ENCODE results near the gene SFMBT2. TPM values are rescaled to one million over a fixed set of nuclear protein-coding genes. Genes with fewer than 3 reads are reported as not detected.
A peak's percentile ranks its signal among the peaks of the same experiment; 100 is the strongest.

SFMBT2 gene
- 1 to 10 TPM; 1.6 to 3.4 TPM for total RNA-seq

- peaks cover 51% of the 10 kb centered on the region for H3K4me1 ChIP-seq
- peak within 1 kb of the TSS; percentile 56 to 73 for H3K4me3 ChIP-seq
- DNase-seq = peak; percentile 50 to 64 (median 58)
- intact Hi-C loops (cut with DNase I) = no loop called here
- ATAC-seq = peak; percentile 66
- TF ChIP-seq CTCF (IDR thresholded peaks at IDR 0.05) (peak in 1 of 7 experiments; percentile 22), POLR2A (IDR thresholded peaks at IDR 0.05) (no peak)
- peak within 1 kb of the TSS in 3 of 4 donors; percentile 34 to 66 (median 54) for H3K27ac ChIP-seq
- no peaks in the 10 kb centered on the region for H3K27me3 ChIP-seq
- no peaks in the 10 kb centered on the region for H3K36me3 ChIP-seq (replicated peaks in 1 of 2; ENCODE audit: insufficient read depth in 1 of 2, low read depth in 2 of 2)
- no peaks in the 10 kb centered on the region for H3K9me3 ChIP-seq
- WGBS, 2 donors = 0 to 2% methylated on average over 44 to 66 of the region's 66 CpGs
Measured at GRCh38 chr10:7410862-7411670, at the start of gene SFMBT2. TSS of gene SFMBT2 (minus strand) at chr10:7411034. CDS start at chr10:7381898, 29,136 bp downstream.

DNA sequence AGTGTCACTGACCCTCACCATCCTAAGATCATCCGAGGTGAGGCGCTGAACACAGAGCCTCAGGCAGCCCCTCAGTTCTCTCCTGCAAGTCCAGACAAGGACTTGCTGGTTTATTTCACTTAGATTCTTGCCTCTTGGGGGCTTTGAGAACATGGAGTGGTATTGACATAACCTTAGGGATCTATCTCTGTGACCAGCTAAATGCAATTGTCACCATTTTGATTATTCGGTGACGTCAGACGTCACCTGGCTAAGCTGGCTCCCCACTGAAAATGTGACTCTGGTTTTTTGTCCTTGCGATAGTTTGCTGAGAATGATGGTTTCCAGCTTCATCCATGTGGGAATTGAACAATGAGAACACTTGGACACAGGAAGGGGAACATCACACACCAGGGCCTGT is 49.2 kb upstream of the SFMBT2 start:
- Histone ChIP-seq H3K4me3 (no peak overlapping the region), H3K27me3 (no peaks in the 10 kb centered on the region), H3K9me3 (no peaks in the 10 kb centered on the region), H3K36me3 (replicated peaks in 1 of 2; ENCODE audit: insufficient read depth in 1 of 2, low read depth in 2 of 2) (no peaks in the 10 kb centered on the region), H3K27ac (no peak overlapping the region), H3K4me1 (no peaks in the 10 kb centered on the region)
- TF ChIP-seq POLR2A (IDR thresholded peaks at IDR 0.05) (no peak), CTCF (IDR thresholded peaks at IDR 0.05) (no peak)
- no peak for ATAC-seq
- WGBS, 2 donors = 56 to 66% methylated on average over 4 to 6 of the region's 6 CpGs
- no peak for DNase-seq
- intact Hi-C loops (cut with DNase I) = no loop called here

- no peak for ATAC-seq
- H3K9me3 ChIP-seq = no peaks in the 10 kb centered on the region
- WGBS, 2 donors = 52 to 55% methylated on average over 2 of the region's 2 CpGs
- no peaks in the 10 kb centered on the region for H3K4me1 ChIP-seq
- no peaks in the 10 kb centered on the region for H3K36me3 ChIP-seq (replicated peaks in 1 of 2; ENCODE audit: insufficient read depth in 1 of 2, low read depth in 2 of 2)
- no peak overlapping the region for H3K4me3 ChIP-seq
- intact Hi-C loops (cut with DNase I) = no loop called here
- no peak for DNase-seq
- no peak overlapping the region for H3K27ac ChIP-seq
- TF ChIP-seq CTCF (IDR thresholded peaks at IDR 0.05) (no peak), POLR2A (IDR thresholded peaks at IDR 0.05) (no peak)
- H3K27me3 ChIP-seq = no peaks in the 10 kb centered on the region
Measured at GRCh38 chr10:7458556-7458955, 47.7 kb upstream of the SFMBT2 start.

- Histone ChIP-seq H3K27ac (no peak overlapping the region), H3K36me3 (replicated peaks in 1 of 2; ENCODE audit: insufficient read depth in 1 of 2, low read depth in 2 of 2) (no peaks in the 10 kb centered on the region), H3K4me1 (no peaks in the 10 kb centered on the region), H3K27me3 (no peaks in the 10 kb centered on the region), H3K9me3 (no peaks in the 10 kb centered on the region), H3K4me3 (no peak overlapping the region)
- ATAC-seq = no peak
- TF ChIP-seq POLR2A (IDR thresholded peaks at IDR 0.05) = no peak
- no peak for TF ChIP-seq CTCF (IDR thresholded peaks at IDR 0.05)
- peak in 1 of 4 donors; percentile 27 for DNase-seq
- intact Hi-C loops (cut with DNase I) = no loop called here
- 67 to 76% methylated on average over 14 of the region's 14 CpGs for WGBS, 2 donors
Measured at GRCh38 chr10:7457478-7458316, 46.9 kb upstream of the SFMBT2 start.

All from body of pancreas (tissue), 4 donors.